Measurements from ENCODE around the gene ZNF398.
"Not testable (repeated sequence)": the region's sequence is repeated elsewhere in the genome, so short reads cannot be mapped to it uniquely, and the experiment has no call there.

Gene ZNF398

GRCh38 chr7:149196705-149197171, 49.5 kb downstream of the ZNF398 start:
- no peak for DNase-seq

GRCh38 chr7:149197675-149198074, 50.4 kb downstream of the ZNF398 start:
- no peak for DNase-seq

DNA sequence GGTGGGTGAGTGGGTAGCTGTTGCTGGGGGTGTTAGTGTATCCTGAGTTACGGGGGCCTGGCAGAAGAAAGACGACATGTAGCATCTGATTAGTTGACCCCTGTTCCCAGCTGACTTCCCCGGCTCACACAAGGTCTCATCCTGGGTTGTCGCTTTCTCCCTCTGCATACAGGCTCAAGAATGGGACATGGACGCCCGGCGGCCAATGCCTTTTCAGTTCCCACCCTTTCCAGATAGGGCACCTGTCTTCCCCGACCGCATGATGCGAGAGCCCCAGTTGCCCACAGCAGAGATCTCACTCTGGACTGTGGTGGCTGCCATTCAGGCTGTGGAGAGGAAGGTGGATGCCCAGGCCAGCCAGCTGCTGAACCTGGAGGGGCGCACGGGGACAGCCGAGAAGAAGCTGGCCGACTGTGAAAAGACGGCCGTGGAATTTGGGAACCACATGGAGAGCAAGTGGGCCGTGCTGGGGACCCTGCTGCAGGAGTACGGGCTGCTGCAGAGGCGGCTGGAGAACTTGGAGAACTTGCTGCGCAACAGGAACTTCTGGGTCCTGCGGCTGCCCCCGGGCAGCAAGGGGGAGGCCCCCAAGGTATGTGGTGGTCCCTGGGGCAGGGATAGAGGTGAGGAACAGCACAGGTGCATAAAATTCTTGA, 51.0 kb downstream of the ZNF398 start:
- no peak for DNase-seq

DNA sequence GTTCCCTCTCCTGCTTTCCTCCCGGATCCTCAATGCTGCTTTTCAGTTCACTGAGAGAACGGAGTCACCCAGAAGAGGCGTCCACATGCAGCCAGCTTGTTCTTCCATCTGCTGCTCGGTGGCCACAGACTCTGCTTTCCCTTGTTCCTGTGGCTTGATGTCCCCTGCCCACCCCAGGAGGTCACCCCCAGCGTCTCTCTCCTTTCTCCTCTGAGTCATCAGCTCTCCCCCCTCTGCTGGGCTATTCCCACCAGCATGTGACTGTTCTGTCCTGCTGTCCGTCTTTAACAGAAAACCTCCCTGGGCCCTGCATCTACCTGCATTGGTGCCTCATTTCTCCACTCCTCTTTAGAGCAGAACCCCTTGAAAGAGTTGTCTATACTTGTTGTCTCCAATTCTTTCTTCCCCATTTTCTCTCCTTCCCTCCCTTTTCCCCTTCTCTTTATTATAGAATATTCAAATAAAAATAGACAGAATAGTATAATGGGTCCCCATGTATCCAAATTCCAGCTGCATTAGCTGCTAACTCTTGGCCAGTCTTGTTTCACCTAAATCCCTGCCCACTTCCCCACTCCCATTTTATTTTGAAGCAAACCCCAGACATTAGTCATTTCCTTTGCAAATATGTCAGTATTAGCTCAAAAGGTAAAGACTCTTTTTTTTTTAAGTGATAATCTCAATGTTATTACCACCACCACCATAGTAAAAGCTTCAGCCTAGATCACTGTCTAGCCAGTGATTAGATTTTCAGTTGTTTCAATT, 52.2 kb downstream of the ZNF398 start:
- no peak for DNase-seq

GRCh38 chr7:149202831-149203231, 55.6 kb downstream of the ZNF398 start:
- no peak for DNase-seq

GRCh38 chr7:149205690-149206381, 58.6 kb downstream of the ZNF398 start:
- DNase-seq, result no peak

DNA sequence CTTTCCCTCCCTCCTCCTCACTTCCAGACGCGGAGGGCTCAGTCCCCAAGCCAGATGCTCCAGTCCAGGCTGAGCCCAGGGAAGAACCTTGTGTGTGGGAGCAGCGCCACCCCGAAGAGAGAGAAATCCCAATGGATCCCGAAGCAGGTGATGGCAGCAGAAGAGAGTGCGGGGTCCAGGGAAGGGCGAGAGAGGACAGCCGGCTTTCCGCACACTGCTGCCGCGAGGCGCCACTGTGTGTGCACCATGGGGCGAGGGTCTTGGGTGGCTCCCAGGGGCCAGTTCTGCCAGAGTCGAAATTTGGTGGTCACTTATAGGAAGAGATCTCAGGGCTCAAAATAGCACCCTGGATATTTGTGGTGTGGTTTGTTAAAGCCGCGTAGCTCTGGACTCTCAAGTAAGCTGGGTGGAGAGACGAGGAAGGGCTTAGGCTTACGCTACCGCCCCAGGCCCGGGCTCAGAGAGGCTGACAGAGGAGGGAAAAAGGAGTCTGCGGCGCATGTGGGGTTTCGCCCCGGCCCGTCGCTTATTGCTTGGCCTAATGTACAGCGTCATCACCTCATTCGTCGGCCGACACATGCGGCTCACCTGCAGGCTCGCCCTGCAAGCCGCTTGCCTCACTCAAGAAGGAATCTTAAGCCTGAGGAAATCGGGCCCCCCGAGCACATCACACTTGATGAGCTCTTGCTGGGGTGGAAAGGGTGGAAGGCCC, 60.2 kb downstream of the ZNF398 start:
- DNase-seq, result no peak

- DNase-seq, result peak; percentile 43 to 78 (median 52)
Measured at GRCh38 chr7:149209518-149210269, 62.4 kb downstream of the ZNF398 start.

- no peak for DNase-seq
Measured at GRCh38 chr7:149210551-149210950, 63.3 kb downstream of the ZNF398 start.

DNA sequence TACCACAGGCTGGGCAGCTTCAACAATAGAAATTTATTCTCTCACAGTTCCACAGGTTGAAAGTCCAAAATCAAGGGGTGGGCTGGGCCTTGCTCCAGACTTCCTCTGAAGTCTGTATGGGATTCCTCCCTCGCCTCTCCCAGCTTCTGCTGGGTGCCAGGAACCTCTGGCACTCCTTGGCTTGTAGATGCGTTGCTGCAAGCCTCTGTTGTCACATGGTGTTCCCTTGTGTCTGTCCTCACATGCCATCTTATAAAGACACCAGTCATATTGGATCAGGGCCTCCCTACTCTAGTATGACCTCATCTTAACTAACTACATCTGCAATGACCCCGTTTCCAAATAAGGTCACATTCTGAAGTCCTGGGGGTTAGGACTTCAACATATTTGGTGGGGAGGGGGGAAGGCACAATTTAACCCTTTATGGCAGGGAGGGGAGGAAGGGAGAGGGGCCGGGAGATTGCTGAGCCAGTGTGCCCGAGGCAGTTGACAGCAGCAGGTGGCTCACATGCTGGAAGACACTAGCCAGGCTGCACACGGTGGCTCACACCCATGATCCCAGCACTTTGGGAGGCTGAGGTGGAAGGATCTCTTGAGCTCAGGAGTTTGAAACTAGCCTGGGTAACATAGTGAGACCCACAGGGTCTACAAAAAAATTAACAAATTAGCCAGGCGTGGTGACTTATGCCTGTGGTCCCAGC, 66.9 kb downstream of the ZNF398 start:
- no peak for DNase-seq

GRCh38 chr7:149216402-149216801, 69.1 kb downstream of the ZNF398 start:
- DNase-seq, result no peak

- no peak for DNase-seq
Measured at GRCh38 chr7:149217570-149217969, 70.3 kb downstream of the ZNF398 start.

DNA sequence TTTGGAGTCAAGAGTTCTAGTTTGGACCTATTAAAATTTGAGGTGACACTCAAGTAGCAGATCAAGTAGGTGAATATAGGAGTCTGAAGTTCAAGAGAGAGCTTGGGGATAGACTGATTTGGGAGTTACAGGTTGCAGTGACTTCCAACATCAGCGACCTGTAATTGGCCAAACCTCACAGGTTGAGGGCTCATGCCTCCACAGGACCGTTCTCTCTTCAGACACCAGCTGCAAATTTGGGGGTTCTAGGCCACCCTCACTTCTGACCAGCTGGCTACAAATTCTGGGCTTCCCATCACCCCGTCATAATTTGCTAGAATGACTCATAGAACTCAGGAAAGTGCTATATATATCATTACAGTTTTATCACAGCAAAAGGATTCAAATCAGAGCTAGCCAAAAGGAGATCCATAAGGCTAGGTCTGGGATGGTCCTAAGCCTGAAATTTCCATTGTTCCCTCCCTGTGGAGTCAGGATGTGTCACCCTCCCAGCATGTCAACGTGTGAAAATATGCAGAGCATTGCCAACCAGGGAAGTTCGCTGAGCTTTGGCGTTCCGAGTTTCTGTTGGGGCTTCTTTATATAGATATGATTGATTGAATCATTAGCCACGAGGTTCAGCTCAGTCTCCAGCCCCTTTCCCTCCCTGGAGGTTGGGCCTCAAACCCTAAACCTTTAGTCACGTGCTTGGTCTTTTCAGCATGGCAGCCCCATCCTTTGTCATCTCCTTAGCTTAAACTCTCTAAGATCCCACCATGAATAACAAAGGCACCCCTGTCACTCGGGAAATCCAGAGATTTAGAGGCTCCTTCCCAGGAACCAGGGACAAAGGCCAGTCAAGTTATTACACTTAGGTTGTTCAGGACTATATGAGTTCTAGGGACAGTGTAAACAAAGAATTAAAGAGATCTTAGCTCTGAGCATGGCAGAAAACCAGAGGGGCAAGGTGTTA, 71.5 kb downstream of the ZNF398 start:
- DNase-seq, result no peak

DNA sequence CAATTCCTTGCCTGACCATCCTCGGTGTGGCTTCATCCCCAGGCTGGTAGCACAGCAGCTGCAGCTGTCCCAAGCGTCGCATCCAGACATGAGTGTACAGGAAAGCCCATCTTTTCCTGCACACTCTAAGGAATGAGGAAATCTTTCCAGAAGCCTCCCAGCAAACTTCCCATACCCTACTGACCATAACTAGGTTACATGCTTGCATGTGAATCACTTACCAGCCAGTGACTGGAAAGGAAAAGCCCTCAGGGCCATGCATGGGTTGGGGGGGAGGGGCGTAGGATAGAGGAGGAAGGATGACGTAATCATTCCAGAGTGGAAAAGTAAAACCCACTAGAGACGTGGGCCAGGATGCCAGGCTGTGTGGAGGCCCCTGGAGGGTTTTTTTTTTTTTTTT, 73.3 kb downstream of the ZNF398 start:
- no peak for DNase-seq

GRCh38 chr7:149223176-149223575, 75.9 kb downstream of the ZNF398 start:
- no peak for DNase-seq

DNA sequence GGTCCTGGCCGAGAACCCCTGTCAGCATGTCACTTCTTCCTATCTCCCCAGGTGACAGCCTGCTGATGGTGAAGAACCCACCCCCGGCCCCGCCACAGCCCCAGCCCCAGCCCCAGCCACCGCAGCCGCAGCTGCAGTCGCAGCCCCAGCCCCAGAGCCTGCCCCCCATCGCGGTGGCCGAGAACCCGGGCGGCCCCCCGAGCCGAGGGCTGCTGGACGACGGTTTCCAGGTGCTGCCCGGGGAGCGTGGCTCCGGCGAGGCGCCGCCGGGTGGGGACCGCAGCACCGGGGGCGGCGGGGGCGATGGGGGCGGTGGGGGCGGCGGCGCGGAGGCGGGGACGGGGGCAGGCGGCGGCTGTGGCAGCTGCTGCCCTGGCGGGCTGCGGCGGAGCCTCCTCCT, 76.5 kb downstream of the ZNF398 start:
- no peak for DNase-seq

DNA sequence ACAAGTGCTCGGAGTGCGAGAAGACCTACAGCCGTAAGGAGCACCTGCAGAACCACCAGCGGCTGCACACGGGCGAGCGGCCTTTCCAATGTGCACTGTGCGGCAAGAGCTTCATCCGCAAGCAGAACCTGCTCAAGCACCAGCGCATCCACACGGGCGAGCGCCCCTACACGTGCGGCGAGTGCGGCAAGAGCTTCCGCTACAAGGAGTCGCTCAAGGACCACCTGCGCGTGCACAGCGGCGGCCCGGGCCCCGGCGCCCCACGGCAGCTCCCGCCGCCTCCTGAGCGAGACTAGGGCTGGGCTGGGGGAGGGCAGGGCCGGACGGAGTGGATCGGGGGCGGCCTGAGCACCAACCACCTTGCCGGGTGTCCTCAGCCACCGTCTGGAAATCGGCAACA, 77.1 kb downstream of the ZNF398 start:
- DNase-seq, result no peak

DNA sequence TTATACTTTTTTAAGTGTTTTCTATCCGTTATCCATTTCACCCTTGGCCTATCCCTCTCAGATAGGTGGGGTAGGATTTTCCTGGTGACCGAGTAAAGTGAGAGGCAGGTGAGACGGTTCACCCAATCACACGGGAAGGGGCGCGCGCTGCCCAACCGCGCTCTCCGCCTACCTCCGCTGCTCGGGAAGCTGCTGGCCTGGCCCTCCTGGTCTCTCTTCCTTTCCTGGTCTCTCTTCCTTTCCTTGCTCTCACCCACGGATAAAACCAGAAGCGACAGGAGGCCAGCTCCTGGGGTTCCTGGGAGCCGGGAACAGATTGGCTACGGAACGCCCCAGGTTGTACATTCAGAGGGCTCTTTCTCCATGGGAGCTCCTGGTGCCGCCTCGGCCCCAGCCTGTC, 77.9 kb downstream of the ZNF398 start:
- DNase-seq, result no peak

- no peak for DNase-seq
Measured at GRCh38 chr7:149225656-149226055, 78.4 kb downstream of the ZNF398 start.

GRCh38 chr7:149226366-149226765, 79.1 kb downstream of the ZNF398 start:
- DNase-seq, result not testable (repeated sequence)

Measured in activated CD4-positive, CD25-positive, alpha-beta regulatory T cell (primary cell).